Jurkat, Clone E6-1 (cell line): ENCODE data around the gene CORO2B.

ENCODE experiments used
- DNase-seq: peaks from one replicate; pipeline ENCODE4 v3.0.0-alpha.2; 2011; ENCODE audit warnings: low read depth, low spot score
- H3K4me3 ChIP-seq: 2 replicates; pipeline ENCODE4 v1.5.1; 2011; ENCODE audit warnings: mild to moderate bottlenecking, low read length, control low read depth, moderate library complexity

The CORO2B gene

DNA sequence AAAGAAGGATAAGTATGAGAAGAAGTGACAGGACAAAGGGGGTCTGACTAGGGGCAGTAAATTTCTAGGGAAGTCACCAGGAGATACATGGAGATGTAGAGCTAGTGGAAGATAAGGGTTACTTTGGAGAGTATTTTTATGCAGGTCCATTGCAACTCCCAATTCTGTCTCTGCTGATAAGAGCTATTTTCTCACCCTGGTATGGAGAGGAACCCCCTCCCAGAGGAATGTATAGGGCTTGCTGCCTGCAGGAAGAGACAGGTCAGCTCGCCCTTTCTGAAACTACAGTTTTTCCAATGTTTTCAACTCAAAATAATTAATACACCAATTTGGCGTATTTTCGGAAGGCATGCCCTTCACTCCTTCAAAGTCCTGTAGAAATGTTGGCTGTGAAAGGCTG is 11.4 kb upstream of the CORO2B start:
- no peak overlapping the region for H3K4me3 ChIP-seq
- no peak for DNase-seq

DNA sequence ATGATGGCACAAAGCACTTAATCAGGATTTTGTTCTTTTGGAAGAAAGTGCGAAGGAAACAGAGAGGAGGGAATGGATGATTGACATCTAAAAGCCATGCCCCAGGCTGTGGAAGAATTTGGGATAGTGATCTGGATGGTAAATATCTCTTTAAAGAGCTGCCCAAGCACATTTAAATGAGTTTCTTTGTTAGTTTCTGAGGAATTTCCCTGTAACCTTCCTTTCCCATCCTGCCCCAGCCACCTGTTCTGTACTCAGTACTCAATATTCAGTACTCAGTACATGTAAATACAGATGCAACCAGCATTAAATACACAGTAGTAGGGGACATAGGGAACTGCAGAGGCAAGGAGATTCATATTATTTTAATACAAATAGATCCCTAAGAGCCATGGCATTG is 7.8 kb upstream of the CORO2B start:
- DNase-seq, result no peak
- H3K4me3 ChIP-seq, result no peak overlapping the region

DNA sequence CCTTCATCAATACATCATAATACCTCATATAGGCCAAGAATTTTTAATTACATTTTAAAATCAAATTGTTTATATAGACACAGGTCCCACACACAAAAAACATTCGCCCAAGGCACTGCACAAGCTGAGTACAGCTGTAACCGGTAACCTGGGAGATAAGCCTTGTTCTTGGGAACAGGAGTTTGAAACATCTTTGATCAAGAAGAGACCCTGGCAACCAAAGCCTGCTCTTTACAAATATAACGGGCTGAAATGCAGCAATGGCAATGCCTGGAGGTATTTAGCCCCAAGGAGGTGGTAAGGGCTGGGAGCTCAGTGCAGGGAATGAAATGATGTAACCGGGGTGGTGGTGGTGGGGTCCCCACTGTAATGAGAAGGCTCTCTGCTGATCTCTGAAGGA is 7.2 kb upstream of the CORO2B start:
- no peak overlapping the region for H3K4me3 ChIP-seq
- DNase-seq, result no peak

DNA sequence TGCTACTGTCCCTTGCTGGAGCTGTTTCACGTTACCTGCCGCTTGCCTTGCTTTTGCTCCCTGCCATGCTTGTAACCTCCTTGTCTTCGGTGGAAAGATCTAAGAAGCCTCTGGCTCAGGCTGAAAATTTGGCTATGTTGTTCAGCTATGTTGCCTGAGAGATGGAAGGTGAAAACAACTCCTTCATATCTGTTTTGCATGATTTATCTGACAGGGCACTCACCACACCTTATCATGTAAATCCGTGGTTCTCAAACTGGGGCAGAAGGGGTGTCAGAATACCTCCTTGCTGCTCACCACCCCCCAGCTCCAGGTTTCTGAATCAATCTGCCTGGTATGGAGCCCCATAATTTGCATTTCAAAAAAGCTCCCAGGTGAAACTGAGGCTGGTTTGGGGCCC is 6.5 kb upstream of the CORO2B start:
- H3K4me3 ChIP-seq, result no peak overlapping the region
- no peak for DNase-seq

DNA sequence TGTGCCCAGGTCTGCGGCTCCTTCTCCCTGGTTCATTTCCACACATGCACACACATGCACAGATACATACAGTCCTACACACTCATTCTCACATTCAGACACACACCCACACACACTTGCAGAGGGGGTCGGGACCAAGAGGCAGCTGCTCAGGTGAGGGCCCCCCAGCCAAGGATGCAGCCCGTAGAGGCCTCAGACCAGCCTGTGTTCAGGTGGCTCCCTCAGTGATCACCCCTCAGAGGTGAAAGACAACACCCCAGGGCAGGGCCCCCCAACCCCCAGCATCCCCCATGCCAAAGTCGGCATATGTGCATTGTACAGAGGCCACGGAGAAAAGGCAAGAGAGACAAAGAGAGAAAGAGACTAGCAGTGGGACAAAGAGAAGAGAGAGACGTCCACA is 5.9 kb upstream of the CORO2B start:
- H3K4me3 ChIP-seq, result no peak overlapping the region
- DNase-seq, result no peak

DNA sequence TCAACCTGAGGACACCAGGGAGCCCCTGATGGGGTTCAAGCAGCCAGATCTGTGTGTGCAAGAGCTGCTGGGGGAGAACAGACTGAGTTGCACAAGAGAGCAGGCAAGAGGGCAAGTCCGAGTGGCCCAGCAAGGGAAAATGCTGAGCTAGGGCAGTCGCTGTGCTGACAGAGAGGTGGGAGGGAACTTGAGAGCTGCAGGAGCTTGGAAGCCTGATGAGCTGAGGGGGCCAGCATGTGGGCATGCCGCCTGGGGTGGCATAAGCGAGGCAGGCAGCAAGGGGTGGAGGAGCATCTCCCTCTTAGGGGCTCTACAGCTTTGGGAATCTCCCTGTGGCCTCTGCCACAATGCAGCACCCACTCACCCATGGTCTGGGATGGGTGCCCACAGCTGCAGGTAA is 4.7 kb upstream of the CORO2B start:
- no peak for DNase-seq
- H3K4me3 ChIP-seq, result no peak overlapping the region

DNA sequence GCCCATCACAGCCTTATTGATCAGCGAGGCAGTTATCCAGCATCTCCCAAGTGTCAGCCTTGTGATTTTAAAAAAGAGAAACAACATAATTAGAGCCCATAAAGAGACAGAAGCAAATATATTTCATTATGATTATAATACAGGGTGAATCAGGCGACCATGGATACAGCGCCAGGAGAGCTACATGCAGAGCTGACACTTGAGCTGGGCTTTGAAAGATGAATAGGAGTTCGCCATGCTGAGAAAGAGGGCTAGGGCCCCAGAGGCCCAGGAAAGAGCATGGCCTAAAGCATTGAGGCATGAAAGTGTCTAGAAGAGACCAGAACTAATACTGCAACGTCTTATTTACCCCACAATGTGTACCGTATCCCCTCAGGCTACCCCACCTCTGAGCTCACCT is 4.2 kb upstream of the CORO2B start:
- DNase-seq, result no peak
- H3K4me3 ChIP-seq, result no peak overlapping the region

DNA sequence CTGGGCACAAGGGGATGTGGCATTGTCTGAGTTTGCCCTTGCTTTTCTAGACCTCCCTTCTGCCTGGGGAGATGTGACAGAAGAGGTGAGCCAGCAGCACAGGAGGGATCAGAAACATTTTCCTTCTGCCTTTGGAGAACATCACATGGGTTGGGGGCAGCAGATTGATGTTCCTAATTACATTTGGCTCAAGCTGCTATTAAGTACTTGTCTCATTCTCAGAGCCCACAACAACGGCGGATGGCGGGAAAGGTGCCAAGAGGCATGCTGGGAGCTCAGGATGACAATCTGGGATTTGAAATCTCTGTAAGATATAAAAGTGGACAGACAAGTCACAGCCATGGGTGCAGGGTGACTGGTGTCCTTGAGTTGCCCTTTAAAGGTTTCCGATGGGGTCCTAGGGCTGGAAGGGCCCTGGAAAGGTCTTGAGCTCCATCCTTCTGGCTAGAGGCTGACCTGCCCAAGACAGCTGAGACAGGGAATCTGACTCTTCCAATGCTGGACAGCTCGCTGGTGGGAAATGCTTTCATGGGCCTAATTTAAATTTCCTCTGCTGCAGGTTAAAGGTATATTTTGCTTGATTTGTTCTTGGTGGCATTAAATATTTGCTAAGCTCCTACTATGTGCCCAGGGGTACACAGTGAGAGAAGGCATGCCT is 2.4 kb upstream of the CORO2B start:
- no peak overlapping the region for H3K4me3 ChIP-seq
- DNase-seq, result no peak

DNA sequence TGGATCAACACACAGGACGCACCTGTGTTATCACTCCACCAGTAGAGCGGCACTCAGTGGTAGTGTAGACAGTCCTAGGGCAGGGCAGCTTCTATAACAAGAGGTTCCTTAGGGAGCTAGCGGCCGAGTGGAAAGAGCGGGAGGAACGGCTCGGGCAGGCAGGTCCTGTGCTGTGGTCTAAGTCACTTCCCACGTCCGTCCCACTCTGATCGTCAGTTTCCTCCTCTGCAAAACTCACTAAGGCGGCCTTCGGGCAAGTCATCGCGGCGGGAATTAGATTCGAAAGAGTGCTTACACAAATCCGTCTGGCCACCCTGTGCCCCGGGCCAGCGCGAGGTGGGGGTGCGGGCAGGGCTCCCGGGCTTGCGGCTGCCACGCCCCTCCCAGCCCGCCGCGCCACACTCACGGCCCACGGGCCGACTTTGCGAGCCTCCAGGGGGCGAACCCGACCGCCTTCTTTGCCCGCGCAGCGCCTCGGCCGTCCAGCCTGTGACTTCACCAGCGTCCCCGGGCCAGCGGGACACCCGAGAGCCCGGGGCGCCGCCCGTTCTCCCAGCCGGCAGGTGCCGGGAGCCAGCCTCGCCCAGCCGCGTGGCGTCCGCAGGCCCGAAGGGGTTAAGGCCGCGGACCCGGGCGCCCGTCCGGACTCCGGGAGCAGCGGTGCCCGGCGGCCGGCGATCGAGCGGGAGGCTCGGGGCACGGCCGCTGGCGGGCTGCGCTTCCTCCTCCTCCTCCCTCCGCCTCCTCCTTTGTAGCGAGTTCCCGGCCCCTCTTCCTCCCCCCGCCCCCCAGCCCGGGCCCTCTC is 416 bp upstream of the CORO2B start:
- no peak overlapping the region for H3K4me3 ChIP-seq
- DNase-seq, result no peak

DNA sequence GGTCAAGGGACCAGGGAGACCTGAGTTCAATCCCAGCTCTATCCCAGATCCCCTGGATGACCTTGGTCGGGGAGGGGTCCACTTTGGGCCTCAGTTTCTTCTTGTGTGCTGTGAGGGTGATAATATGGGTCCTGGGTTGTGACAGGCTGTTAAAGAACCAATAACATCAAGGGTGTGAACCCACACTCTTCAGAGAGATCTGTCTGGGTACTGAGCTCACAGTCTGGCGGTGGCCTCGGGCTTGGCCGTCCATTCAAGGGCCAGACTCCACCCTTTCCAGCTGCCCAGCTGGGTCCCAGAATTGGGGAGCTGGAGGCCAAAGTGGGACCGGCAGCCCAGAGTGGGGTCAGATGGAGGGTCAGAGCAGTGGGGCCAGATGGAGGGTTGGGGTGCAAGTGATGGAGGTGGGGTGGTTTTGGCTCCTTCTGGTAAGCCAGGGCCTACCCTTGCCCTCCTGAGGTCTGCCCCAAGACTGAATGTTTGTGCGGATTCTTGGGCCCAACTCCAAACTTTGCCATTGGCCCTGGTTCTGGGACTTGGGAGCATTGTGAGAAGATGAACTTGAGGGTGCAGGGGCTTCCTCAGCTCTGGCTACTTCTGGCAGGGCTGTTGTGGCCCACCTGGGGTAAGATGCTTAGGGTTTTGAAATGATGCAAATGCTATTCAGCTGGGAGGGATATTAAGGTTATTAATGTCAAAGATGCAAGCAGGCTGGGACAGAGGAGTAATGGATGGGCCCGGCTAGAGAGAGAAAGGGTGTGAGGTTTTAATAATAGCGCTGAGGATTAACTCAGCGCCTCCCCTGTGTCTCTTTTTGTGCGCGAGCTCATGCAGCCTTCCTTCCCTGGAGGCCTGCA is 1.5 kb downstream of the CORO2B start:
- no peak for DNase-seq
- no peak overlapping the region for H3K4me3 ChIP-seq

DNA sequence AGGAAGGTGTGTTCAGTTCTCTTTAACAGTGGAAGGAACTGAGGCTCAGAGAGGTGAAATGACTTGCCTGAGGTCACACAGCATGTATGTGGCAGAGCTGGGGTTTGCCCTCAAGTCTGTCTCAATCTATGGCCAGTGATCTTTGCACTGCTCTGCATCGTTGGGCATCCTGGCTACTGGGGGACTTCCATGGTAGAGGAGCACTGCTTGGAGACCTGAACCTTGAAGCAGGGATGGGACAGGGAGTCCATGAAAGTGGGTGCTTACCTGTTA is 2.0 kb downstream of the CORO2B start:
- no peak for DNase-seq
- H3K4me3 ChIP-seq, result no peak overlapping the region

DNA sequence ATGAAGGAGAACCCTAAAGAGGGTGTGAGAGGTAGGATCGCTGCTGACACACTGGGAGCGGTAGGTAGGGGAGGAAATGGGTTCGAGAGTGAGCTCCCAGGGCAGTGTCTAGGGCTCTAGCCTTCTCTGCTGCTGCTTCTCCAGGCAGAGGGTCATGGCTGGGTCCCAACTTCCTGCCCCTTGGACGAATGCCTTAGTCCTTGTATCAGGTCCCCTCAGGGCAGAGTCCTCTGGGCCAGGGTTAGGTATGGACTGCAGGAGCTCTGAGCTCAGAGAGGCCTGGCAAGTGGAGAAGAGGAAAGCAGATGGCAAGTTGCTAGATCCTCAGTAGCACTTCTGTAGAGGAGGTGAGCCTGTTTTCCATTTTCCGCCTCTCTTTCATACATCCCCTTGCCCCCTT is 2.9 kb downstream of the CORO2B start:
- no peak for DNase-seq
- H3K4me3 ChIP-seq, result no peak overlapping the region

DNA sequence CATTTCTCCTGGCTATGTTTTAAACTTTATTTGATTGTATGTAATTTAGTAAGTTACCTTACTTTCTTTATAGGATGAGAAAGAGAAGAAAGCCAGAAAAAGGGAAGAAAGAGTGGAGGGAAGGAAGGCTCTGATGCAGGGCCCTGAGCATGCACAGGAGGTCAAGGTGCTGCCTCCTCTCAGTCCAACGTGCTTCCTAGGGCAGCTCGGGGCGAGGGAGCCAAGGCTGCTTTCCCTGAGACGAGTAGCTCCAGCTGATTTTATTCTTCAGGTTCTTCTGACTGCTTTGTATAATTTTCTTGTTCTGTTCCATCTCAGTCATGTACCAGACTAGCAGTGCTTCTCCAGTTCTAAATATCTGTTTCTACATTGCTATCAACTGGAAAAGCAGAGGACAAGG is 3.4 kb downstream of the CORO2B start:
- no peak overlapping the region for H3K4me3 ChIP-seq
- no peak for DNase-seq

DNA sequence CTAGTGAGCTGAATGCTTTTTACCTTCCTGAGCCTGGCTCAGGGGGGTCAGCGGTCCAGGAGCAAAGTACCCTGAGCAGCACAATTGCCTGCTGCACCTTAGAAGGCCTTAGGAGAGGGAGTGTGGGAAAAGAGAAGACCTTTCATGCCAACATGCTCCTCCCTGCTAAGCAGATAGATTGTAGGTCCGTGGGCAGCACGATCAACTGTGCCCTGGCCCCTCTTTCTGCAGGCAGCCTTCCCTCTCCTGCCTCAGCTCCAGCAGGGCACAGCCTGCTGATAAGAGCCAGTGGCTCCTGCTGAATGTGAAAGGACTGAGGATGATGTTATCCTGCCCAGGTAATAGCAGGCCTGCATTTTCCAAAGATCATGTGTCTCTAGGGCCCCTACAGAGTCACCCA is 4.1 kb downstream of the CORO2B start:
- no peak for DNase-seq
- H3K4me3 ChIP-seq, result no peak overlapping the region

DNA sequence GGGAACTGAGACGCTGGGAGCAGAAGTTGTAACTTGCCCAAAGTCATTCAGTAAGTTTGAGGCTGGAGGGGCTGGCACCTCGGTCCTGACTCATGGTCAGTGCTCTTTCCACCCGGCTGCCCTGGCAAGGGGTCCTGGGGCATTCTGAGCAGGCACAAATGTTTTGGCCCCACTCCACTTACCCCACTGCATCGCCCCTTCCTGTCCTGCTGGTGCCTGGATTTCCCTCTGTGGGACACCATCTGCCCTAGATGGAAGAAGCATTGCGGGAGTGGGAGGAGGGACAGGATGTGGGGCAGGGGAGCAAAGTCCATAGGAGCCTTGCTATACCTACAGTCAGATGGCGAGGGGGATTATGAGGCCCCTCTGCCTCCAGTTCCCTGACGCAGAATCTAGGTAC is 4.5 kb downstream of the CORO2B start:
- DNase-seq, result no peak
- H3K4me3 ChIP-seq, result no peak overlapping the region

DNA sequence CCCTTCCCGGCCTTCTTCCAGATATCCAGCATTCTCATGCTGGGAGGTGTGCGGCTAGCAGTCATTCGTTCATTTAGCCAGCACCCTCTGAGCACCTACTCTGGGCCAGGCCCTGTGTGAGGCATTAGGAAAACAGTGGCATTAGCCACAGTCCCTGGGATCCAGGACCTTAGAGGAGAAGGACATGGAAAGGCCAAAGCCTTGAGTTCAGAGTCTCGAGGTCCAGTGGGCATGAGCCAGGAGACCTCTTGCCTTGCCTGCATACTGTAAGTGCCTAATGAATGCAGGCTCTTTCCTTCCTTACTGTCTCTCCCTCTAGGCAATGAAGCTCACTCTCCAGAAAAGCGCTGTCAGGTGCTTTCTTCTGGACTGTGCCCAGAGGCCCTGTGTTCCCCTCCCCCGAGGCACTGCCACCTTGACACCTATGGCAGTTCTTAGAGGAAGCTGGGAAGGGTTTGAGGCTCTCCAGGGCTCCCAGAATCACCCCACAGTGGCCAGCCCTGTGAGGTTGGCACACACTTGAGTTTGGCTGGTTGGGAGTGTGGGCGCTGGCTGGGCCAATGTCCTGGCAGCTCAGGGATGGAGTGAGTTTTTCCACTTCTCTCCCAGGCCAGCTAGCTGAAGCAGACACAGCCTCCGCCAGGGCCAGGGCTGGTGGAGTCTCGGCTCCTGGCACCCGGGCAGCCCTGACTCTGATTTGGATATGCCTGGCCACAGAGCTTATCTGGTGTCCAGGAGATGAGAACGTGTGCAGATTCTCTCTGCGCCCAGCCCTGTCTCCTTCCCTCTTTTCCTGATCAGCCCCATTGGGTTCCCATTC is 5.4 kb downstream of the CORO2B start:
- no peak for DNase-seq
- H3K4me3 ChIP-seq, result no peak overlapping the region

DNA sequence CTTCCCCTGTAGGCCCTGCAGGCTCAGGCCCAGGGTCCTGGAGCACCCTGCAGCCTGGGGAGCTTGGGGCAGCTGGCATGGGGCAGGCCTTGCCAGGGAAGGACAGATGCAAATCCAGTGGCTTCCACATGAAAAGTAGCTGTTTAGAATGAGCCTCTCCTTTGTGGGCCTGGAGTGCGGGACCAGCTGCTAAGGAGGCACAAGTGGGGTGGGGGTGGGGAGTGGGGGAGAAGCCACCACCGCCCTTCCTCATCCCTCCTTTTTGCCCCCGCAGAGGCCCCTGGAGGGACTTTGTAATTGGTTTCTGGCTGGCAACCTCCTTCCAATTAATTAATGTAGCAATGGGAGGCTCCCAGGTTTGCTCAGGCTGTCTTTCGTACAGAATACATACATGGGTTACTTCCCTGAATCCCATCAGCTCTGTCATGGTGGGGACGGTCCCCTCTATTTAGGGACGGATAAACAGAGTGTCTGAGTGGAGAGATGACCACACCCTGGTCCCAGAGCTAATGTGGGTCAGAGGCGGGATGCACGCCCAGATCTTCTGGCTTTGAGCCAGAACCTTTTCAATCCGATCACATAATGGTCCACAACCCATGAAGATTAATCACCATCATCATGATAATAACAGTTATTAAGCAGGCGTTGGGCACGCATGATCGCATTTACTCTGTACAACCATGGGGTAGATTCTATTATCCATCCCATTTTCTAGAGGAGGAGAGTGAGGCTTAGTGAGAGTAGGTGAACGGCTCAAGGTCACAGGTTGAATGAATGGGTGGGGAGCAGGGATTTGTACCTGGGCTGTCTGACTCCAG is 6.2 kb downstream of the CORO2B start:
- H3K4me3 ChIP-seq, result no peak overlapping the region
- no peak for DNase-seq

DNA sequence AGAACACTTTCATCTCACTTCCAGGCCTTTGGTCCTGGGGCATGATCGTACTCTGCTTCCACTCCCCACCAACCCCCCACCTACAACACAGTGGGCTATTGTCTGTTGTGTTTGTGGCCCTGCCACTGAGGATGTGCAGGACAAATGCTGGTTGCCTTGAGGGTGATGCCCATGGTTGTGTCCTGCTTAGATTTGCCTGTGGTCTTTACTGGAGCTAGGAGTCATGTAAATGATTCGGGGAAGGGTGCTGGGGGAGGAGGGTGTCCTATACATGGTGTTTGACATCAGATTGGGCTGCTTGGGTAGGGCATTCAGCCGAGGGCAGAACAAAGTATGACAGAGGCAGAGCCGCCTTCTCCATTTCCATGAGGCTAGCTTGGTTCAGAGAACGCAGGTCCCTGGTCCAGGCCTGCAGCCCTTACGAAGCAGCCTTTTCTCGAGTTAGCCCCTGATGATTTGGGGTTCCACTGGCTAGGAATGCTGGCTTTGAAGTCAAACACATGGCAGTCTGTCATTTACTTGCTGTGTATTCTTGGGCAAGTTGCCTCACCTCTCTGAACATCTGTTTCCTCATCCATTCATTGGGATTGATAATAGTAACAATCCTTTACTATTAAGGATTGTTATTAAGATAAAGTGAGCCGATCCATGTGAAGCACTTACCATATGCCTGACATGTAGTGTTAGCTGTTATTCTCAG is 6.9 kb downstream of the CORO2B start:
- no peak overlapping the region for H3K4me3 ChIP-seq
- DNase-seq, result no peak
